ELR (cell line): ENCODE measurements around the gene EPGN.
"Not testable (repeated sequence)": the region's sequence is repeated elsewhere in the genome, so short reads cannot be mapped to it uniquely, and the experiment has no call there.

Source experiments
- DNase-seq: peaks from one replicate; pipeline ENCODE4 v3.0.0-alpha.2; 2015; ENCODE audit warnings: low read depth

Gene EPGN

GRCh38 chr4:74339501-74339900, 31.2 kb downstream of the EPGN start:
- DNase-seq: no peak

DNA sequence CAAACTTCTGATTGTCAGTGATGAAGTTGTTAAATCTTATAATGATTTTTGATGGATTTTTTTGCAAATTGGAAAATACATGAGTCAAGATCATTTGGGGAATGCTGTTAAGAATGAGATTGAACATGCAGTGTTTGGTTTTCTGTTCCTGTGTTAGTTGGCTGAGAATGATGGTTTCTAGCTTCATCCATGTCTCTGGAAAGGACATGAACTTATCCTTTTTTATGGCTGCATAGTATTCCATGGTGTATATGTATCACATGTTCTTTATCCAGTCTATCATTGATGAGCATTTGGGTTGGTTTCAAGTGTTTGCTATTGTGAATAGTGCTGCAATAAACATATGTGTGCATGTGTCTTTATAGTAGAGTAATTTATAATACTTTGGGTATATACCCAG, 32.2 kb downstream of the EPGN start:
- not testable (repeated sequence) for DNase-seq

DNA sequence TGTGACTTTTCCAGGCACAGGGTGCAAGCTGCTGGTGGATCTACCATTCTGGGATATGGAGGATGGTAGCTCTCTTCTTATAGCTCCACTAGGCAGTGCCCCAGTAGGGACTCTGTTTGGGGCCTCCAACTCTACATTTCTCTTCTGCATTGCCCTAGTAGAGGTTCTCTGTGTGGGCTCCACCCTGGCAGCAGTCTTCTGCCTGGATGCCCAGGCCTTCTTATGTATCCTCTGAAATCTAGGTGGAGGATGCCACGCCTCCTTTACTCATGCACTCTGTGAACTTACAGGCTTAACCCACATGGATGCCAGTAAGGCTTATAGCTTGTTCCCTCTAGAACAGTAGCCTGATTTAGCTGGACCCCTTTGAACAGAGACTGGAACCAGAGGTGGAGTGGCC, 35.8 kb downstream of the EPGN start:
- no peak for DNase-seq

DNA sequence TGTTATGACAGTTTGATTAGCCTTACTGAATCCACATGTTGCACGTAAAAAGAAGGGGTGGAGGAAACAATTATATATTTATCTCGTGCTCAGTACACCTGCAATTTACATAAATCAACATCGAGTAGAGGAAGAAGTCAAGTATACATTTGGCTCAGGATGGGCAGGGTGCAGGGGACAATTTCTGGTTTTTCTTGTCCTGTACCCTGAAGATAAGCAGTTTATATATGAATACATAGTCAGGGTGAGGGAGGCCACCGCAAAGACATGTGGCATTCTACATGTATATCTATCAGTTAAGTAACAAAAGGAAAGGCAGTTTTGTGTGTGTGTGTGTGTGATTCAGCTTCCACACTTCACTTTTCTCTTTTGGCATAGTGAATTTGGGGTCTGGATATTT, 45.6 kb downstream of the EPGN start:
- DNase-seq: no peak

- no peak for DNase-seq
Measured at GRCh38 chr4:74357965-74358364, 49.7 kb downstream of the EPGN start.

DNA sequence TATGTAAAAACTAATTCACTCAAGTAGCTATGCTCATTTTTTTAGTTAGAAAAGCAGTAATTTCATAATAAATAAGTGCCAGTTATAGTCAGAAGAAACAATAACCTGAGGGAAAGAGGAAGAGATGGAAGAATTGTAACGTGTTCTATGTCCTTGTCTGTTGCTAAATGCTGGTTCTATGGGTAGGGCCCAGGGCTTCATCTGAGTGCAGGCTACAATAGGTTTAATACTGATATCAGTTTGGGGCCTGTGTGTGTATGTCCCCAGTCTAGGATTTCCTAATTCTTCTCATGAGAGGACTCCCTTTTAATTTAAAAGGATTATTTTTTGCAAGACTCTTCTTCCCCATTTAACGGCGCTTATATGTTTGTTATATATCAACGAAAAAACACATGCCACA, 53.4 kb downstream of the EPGN start:
- DNase-seq: no peak

DNA sequence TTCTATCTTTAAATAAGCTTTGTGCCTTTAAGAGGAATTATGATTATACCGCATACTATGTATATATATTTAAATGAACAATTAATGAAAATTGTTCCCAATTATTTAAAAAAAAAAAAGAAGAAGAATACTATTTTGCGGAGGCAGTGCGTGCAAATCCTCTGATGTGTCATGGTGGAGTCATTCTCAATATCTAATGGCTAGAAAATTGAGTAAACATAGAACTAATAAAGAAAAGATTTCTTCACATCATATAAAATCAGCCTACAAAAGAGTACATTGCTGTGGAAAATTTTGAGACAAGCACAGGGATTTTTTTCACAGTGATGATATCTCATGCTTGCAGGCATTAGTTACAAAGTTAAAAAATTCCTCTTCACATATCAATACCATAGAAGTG, 54.1 kb downstream of the EPGN start:
- DNase-seq: peak; percentile 69

GRCh38 chr4:74364256-74364651, 56.0 kb downstream of the EPGN start:
- no peak for DNase-seq

- peak; percentile 68 for DNase-seq
Measured at GRCh38 chr4:74364652-74365491, 56.6 kb downstream of the EPGN start, which contains the start of gene EREG. Gene EREG, plus strand, starts transcription at chr4:74365145. Its CDS starts 164 bp downstream, at chr4:74365309.

- peak; percentile 36 for DNase-seq
Measured at GRCh38 chr4:74365761-74366160, 57.5 kb downstream of the EPGN start.
